Cortex of kidney (tissue), 1 donor: ENCODE results near the gene REPIN1.

Source experiments
- DNase-seq: peaks from one replicate; lab custom pipeline; 2025; lab: John Stamatoyannopoulos, UW

REPIN1 gene

GRCh38 chr7:150360363-150361058 lies 8.1 kb upstream of the REPIN1 start:
- DNase-seq, result no peak

- DNase-seq, result no peak
Measured at GRCh38 chr7:150361402-150361801, 7.2 kb upstream of the REPIN1 start.

- no peak for DNase-seq
Measured at GRCh38 chr7:150361807-150362621, 6.6 kb upstream of the REPIN1 start.

- no peak for DNase-seq
Measured at GRCh38 chr7:150363370-150363769, 5.3 kb upstream of the REPIN1 start.

GRCh38 chr7:150363872-150364271 lies 4.8 kb upstream of the REPIN1 start:
- DNase-seq, result no peak

- no peak for DNase-seq
Measured at GRCh38 chr7:150365194-150365593, 3.4 kb upstream of the REPIN1 start.

GRCh38 chr7:150365673-150366398 lies 2.8 kb upstream of the REPIN1 start:
- no peak for DNase-seq

- no peak for DNase-seq
Measured at GRCh38 chr7:150367677-150368095, 936 bp upstream of the REPIN1 start.

- DNase-seq, result no peak
Measured at GRCh38 chr7:150368884-150369747, 494 bp downstream of the REPIN1 start.

- DNase-seq, result no peak
Measured at GRCh38 chr7:150369748-150370501, 1.3 kb downstream of the REPIN1 start.

GRCh38 chr7:150370612-150371071 lies 2.0 kb downstream of the REPIN1 start:
- DNase-seq, result no peak

GRCh38 chr7:150371131-150371995 lies 2.7 kb downstream of the REPIN1 start:
- no peak for DNase-seq

GRCh38 chr7:150371996-150372270 lies 3.3 kb downstream of the REPIN1 start:
- DNase-seq, result no peak

GRCh38 chr7:150372271-150373048 lies 3.8 kb downstream of the REPIN1 start:
- DNase-seq, result no peak

- DNase-seq, result no peak
Measured at GRCh38 chr7:150373049-150373801, 4.6 kb downstream of the REPIN1 start.

- DNase-seq, result no peak
Measured at GRCh38 chr7:150374026-150374425, 5.4 kb downstream of the REPIN1 start.

GRCh38 chr7:150374472-150374871 lies 5.8 kb downstream of the REPIN1 start:
- DNase-seq, result no peak

- no peak for DNase-seq
Measured at GRCh38 chr7:150375662-150376521, 7.3 kb downstream of the REPIN1 start.
